Activated CD8-positive, alpha-beta memory T cell treated with anti-CD3 and anti-CD28 coated beads for 48 hours (primary cell): Measurements from ENCODE around the gene ZEB2.

Source experiments
- DNase-seq, 3 experiments: peaks; one replicate each; pipeline ENCODE4 v3.0.0-alpha.2; 2020; ENCODE audit warnings: low read depth in 2 of 3, low spot score in 2 of 3

Gene ZEB2

DNA sequence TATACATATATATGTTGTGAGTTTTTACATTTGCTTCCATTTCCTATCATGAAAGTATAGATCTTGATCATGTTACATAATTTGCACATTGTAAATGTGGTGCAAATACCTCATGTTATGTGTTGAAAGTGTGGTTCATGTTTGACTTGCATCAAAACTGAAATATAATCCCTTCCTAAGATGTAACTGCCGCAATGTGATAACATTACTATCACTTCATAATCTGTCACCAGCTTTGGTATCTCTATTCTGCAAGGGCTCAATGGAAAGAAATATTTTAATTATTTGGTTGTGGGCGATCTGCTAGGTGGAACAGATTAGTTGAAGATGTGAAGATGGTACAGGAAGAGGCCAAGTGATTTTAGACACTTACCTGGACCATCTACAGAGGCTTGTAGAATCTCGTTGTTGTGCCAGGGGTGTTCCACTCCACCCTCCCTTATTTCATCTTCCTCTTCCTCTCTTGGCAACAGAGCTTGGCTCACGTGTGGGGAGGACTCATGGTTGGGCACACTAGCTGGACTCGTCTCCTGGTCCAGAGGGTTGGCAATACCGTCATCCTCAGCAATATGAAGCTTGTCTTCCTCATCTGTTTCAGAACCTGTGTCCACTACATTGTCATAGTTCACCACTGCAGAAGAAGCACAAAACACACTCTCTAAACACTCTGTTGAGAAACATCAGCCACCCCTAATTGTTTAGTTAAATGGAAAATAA lies 90.4 kb downstream of the ZEB2 start:
- DNase-seq: no peak

- no peak for DNase-seq
Observed at GRCh38 chr2:144426981-144427479, 92.9 kb downstream of the ZEB2 start.

DNA sequence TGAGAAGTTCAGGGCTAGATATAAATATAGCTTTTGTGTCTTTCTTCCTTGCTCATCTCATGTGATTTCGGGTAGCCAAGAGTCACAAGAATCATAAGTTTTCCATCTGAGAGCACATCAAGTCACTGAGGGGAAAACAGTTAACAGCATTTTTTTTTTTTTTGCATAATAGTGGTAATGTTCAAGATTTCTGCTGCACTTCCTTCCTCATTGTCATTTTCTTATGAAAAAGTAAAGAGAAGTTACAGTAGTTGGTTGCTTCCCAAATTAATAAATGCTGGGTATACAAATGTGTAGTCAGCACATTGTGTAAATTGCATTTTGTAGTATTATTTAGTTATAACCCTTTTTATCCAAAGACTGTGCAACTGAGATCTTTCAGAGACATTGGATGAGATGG lies 93.6 kb downstream of the ZEB2 start:
- DNase-seq: no peak

GRCh38 chr2:144424559-144425240 lies 95.2 kb downstream of the ZEB2 start:
- no peak for DNase-seq

- no peak for DNase-seq
Observed at GRCh38 chr2:144421606-144422510, 98.1 kb downstream of the ZEB2 start.

DNA sequence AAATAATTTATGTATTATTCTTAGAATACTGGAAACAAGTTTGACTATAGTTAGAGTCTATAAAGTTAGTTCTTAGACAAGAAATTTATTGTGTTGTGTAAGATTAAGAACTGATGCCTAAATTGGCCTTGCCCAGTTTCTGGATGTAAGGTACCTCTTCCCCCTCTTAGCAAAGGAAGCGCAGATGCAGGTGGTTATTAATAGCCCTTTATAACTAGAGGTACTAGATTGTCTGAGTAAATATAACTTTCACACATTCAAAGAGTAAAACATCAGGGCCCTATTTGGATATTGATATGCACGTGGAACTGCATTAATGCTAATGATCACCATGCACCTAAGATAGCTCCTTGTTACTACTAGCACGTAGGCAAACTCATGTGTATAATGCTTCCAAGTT lies 100.7 kb downstream of the ZEB2 start:
- DNase-seq: no peak

- DNase-seq: no peak
Observed at GRCh38 chr2:144415386-144415785, 104.5 kb downstream of the ZEB2 start.

DNA sequence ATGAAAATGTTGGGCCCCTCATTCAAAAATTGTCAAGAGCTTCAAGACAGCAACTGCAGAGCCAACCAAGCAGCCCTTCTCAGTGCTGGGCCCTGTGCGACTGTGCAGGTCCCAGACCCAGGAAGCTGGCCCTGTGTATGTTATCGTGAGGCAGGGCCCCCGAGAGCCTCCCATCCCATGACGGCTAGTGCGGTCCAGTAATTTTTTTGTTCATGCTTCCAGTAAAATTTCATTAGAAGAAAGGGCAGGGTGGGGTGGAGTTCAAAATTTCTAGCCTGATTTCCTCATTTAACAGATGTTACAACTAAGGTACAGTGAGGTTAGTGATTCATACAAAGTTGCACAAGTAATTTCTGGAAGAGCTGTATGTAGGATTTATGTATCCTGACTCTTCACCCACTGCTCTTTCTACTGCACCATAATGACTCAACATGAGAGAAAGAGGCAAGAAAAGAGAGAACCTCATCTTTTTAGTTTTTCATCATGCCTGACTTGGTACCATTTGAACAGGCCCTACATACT lies 105.5 kb downstream of the ZEB2 start:
- no peak for DNase-seq

GRCh38 chr2:144412709-144413108 lies 107.2 kb downstream of the ZEB2 start:
- DNase-seq: no peak

DNA sequence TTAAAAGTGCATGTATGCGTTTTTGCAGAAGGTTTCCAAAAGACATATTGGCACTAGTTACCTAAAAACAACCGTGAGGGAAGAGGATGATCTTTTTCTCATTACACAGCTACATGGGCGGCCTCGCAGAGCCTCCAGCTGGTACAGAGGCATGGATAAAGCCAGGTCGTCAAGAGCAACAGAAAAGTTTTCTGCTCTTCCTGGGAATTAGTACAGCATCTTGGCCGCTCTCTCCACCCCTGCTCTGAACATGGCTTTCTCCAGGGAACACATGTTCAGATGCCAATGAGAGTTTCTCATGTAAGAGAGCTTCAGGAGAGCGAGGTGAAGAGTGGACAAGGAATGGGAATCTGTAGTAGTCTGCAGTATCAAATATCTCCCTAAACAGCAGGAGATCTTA lies 108.4 kb downstream of the ZEB2 start:
- DNase-seq: no peak

GRCh38 chr2:144409241-144409640 lies 110.7 kb downstream of the ZEB2 start:
- no peak for DNase-seq

DNA sequence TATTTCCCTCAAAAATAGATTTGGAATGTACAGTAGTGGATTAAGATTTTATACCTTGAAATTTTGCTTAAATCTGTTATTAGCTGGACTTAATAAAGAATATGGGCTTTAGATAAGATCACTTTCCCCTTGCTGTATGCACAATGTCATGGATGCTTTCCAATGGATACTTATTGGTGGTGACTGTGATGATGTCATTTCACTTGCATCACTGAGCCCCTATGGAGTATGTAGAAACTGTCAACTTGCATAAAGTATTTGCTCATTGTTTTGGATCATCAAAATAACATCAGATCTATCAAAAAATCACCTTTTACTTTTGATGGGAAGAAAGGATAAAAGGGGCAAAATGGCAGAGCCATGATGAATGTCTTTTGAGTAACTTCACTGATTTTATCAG lies 112.7 kb downstream of the ZEB2 start:
- DNase-seq: no peak

- no peak for DNase-seq
Observed at GRCh38 chr2:144405982-144406788, 113.7 kb downstream of the ZEB2 start.

DNA sequence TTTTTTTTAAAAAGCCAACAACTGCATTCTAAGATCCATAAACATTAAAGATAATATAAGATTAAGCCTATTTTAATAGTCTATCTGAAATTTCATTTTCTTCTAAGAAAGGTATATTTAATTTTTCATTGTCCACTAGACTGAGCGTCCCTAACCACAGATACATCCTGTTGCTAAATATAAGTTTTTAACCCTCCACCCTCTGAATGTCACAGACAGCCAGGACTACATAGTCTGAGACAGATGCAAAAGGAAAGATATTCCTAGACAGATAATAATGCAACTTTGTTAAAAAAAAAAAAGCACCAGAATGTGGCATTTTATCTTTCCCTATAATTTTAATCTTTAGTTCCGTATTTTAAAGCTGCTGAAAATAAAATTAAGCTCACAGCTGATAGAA lies 114.6 kb downstream of the ZEB2 start:
- DNase-seq: no peak

GRCh38 chr2:144404586-144405314 lies 115.2 kb downstream of the ZEB2 start:
- no peak for DNase-seq

GRCh38 chr2:144403933-144404332 lies 116.0 kb downstream of the ZEB2 start:
- no peak for DNase-seq

DNA sequence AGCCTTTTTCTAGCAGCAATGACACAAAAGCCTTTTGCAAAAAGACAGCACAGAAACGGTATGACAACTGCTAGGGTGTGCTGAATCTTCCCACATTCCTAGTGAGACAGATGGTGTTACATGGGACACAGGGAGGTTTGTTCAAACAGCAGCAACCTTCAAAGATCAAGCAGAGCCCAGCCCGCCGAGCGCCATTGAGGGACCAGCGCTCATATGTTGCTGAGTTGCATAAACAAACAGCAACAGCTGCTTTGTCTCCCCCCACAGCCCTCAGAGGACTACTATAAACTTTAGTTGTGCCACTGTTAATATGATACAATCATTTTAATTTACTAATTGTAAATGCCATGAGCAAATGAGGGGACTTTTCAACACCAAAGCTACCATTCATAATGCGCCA lies 117.7 kb downstream of the ZEB2 start:
- DNase-seq: no peak

GRCh38 chr2:144401036-144401435 lies 118.9 kb downstream of the ZEB2 start:
- no peak for DNase-seq

DNA sequence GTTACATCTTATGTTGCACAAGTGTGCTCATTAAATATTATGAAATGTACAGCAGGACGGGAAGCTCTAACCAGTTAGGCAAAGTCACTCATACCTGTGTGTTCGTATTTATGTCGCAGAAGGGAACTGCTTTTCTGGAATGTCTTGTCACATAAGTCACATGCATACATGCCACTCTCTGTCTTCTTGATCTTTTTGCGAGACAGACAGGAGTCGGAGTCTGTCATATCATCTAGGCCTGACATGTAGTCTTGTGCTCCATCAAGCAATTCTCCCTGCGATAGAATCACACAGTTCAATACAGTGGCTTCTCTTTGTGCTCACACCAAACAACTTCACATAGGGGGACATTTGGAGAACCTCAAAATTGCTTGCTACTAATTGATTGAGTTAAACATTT lies 123.6 kb downstream of the ZEB2 start:
- no peak for DNase-seq

- DNase-seq: no peak
Observed at GRCh38 chr2:144390424-144391020, 129.4 kb downstream of the ZEB2 start.
